Endothelial cell of hepatic sinusoid (primary cell): ENCODE results near the gene PEMT.

Experiments
- in situ Hi-C: cut with HindIII; loops from 2 replicates; pipeline ENCODE4 v1.10.0; 2017; ENCODE audit warnings: low sequenced_read_pairs

PEMT gene

DNA sequence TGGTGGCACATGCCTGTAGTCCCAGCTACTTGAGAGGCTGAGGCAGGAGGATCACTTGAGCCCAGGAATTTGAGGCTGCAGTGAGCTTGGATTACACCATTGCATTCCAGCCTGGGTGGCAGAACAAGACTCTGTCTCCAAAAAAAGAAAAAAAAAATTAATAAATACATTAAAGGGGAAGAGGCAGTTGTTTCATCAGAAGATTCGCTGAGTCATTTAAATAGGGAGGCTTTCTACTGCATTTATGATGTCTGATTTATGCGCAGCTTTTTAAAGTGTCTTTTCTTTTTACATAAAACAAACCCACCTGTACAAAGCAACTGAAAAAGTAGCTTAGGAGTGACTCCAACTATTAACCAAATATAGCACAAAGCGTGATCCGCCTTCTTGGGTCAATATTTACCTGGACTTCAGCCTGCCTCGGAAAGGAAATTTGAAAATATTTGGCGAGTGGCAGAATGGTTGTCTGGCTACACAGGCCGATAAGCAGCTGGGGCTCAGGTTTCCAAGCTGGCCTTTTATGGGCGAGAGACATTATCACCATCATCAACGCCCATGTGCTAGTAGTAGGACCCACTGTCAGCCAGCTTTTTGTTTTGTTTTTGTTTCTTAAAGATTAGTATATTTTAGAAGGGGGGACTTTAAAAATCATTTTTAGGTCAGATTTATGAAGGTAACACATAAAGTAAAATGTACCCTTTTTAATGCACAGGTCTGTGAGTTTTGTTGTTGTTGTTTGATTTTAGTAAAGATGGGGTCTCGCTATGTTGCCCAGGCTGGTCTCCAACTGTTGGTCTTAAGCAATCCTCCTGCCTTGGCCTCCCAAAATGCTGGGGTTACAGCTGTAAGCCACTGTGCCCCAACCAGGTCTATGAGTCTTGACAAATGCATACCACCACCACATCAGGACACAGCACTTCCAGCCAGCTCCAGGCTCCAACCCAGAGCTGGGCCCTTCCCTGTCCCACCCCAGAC, 52.8 kb downstream of the PEMT start:
- in situ Hi-C loops, result no loop called here

DNA sequence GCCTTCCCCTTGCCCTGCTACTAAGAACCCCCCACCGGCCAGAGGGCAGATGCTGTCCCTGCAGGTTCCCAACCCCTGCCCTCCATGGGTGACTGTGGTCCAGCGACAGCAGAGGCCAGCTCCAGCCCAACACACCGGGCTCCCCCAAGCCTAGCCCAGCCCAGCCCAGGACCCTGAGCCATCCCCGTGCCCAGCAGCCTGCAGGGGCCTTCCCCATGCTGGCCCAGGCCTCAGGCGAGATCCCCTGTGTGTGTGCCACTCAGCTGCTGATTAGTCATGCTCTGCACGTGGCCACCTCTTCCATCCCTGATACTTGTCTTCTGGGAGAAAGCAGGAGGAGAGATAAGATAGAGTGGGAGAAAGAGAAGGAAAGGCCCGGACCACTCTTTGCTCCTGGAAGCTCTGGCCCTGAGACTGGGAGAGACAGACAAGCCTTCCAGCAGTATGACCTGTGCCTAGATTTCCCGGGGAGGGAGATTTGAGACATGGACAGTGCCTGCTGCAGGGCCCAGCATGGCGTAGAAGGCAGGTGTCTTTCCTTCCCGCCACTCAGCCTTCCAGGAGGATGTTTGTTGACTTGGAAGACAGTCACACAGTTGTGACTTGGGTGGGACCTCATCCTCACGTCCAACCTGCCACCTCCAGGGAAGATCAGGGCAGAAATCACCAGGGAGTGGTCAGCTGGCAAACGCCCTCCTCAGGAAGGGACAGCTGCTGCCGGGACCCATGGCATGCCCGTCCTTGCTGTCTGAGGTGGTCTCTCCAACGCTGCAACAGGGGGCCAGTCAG, 54.0 kb downstream of the PEMT start:
- in situ Hi-C loops, result no loop called here

DNA sequence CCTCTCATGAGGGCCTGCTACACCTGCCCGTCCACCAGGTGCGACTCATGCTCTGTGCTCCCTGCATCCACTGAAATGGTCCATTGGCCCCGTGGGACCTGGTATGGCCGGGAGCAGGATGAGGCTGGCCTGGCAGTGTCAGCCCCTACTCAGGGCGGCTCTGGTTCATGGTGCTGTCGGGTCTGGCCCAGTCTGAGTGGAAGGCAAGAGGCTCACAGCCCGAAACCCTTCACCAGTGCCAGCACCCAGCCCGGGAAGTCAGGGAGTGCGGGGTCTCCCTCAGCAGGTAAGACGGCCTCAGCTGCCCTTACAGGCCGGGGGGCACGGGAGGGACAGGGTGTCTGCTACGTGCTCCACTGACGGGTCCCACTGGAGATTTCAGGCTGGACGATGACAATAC, 54.8 kb downstream of the PEMT start:
- in situ Hi-C loops, result no loop called here

DNA sequence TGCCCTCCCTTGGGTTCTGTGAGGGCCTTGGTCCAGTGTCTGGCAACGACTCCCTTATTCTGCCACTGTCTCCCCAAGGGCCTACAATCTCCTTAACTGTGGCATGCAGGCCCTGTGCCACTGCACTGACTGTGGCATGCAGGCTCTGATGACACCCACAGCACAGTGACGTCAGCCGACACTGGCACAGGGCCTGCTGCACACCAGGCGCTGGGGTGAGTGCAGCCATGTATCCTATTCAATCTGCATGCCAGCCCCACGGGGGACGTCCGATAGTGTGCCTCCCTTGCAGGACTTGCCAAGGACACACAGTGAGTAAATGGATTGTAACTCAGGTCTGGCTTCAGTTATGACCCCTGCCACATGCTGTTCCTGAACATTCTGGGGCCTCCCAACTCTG, 55.6 kb downstream of the PEMT start:
- in situ Hi-C loops, result no loop called here

DNA sequence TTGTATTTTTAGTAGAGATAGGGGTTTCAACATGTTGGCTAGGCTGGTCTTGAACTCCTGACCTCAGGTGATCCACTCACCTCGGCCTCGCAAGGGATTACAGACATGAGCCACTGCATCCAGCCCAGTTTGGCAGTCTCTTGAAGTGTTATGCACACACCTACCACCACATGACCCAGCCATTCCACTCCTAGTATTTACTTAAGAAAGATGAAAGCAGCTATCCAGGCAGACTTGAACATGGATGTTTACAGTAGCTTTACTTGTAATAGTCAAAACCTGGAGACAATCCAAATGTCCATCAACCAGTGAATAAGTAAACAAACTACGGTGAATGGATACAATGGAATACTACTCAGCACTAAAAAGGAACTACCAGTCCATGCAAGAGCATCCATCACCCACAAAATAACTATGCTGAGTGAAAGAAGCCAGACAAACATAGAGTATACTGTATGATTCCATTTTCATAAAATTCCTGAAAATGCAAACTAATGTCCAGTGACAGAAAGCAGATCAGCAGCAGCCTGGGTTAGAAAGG, 57.5 kb downstream of the PEMT start:
- in situ Hi-C loops, result no loop called here

DNA sequence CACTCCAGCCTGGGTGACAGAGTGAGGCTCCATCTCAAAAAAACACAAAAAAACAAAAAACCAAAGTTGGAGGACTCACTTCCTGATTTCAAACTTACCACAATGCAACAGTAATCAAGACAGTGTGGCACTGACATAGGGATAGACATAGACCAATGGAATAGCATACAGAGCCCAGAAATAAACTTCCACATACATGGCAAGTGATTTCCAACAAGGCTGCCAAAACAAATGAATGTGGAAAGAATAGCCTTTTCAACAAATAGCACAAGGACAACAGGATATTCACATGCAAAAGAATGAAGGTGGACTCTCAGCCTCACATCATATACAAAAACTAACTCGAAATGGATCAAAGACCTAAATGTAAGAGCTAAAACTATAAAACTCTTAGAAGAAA, 58.5 kb downstream of the PEMT start:
- in situ Hi-C loops, result no loop called here

DNA sequence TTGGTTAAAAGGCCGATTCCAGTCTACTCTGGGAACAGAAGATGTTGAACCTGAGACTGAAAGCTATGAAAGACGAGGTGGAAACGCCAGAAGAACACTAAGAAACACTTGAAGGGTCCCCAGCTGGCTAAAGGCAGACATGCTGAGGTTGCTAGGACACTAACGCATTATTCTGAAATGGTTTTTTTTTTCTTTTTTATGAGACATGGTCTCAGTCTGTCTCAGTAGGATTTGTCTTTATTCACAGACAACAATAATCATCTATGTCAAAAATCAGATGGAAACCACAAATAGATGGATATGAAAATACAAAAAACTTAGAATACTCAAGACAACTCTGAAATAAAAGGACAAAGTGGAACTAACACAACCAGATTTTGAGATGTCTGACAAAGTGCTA, 60.4 kb downstream of the PEMT start:
- in situ Hi-C loops, result no loop called here

DNA sequence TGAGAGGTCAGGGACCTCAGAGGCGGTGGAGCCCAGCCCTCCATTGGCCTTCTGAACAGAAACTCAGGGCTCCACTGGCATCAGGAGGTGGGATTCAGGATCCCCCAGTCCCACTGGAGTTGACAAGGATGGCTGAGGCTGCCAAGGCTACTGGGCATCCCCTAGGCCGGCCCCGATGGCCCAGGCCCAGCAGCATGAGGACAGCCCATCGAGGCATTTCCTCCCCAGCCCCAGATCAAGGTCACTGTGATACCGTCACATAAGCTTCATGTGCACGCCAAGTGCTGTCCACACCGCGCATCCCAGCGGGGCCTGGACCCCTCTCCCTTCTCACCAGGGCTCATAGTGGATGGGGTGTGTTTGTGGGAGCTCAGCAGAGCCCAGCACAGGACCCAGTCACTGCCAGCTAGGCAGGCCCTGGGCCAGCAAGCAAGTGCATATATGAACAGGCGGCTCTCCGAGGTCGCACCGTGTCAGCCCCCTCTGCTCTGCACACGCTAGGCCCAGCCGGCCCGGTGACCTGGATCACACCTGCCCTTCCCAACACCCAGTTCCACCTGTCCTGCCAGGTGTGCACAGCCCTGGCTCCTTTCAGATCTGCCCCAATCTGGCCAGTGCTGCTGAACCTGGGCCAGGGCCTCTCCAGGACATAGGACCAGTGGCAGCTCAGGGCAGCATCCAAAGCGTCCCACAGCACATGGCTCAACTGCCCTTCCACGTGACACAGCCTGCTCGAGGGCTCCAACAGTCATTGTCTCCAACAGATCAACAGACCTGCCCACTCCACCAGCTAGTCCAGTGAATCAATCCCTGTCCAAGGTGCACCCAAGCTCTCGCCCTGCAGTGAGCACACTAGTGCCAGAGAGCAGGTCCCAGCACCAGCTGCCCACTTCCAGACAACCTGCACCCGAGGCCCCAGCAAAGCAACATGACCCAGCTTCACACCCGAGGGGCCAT, 62.5 kb downstream of the PEMT start:
- in situ Hi-C loops, result loop anchor here (5.0 to 10.0 kb wide), 4 partner anchors 43 to 157 kb away; no protein-coding TSS in a partner anchor

DNA sequence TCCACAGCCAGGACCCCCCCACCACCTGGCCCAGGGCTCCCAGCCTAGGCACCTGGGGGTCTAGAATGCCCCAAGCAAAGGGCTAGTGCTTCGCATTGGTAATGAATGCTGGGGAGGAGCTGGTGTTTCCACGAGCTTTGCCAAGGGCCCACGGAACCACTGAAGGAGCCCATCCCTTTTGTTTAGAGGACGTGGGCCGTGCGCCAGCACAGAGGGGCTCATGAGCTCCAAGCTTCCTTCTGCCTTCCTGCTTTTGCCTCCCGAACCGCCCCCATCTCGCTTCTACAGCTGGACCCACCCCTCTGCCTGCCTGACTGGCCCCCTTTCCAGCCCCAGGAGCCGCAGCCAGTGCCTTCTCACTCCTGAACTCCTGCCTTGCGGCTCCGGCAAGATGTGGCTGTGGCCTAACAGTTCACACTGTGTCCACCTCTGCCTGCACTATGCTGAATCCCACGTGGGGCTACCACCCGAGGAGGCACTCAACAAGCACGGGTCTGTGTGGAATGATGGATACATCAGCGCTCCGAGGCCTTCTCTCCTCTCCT, 63.5 kb downstream of the PEMT start:
- in situ Hi-C loops, result loop anchor here (5.0 to 10.0 kb wide), 4 partner anchors 44 to 156 kb away; no protein-coding TSS in a partner anchor

DNA sequence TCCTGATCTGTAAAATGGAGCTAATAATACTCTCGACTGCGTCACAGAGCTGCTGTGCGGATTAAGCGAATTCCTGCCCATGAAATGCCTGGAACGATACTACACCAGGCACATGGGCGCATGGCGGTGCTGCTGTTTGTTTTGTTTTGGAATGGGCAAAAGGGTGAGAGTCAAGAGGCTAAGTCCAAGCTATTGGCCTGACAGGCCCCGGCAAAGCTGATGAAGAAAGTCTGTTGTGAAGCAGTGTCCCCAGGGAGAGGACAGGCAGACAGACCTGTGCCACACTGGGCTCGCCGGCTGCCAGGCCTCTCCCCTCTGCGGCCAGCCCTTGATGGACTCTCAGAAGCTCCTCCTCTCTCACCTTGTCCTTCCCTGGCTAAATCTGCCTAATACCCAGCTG, 64.0 kb downstream of the PEMT start:
- in situ Hi-C loops, result loop anchor here (5.0 to 10.0 kb wide), 4 partner anchors 45 to 155 kb away; no protein-coding TSS in a partner anchor

DNA sequence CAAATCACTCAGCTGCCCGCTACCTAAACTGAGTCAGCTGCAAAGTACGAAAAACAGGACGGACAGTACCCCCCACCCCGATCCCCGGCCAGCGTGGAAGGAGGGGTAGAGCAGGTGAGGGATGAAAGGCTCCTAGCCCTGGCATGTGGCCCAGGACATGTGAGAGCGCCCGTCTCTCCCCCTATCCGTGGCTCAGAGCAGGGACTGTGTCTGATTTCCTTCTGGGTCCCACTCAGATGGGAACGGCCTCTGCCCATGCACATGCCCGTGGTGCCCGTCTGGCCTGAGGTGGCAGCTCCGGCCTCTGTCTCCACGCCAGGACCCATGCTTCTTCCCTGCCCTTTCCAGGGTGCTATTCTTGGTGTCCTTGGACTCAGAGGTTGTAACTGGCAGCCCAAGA, 65.1 kb downstream of the PEMT start:
- in situ Hi-C loops, result loop anchor here (5.0 to 10.0 kb wide), 4 partner anchors 46 to 154 kb away; no protein-coding TSS in a partner anchor

DNA sequence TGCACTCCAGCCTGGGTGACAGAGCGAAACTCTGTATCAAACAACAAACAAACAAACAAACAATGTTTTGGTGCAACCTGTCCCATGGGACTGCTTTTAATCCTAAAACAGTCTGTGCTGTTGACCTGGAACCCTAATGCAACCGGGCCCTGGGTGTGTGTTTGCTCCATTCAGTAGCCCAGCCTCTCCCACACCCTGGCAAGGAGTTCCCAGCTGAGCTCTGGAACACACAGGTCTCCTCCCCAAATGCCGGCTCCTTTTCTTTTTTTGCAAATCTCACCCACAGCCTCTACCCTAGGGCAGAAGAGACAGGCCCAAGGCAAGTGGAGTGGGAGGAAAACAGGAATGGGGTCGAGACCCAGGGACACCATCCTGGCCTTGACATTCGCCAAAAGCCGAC, 65.6 kb downstream of the PEMT start:
- in situ Hi-C loops, result loop anchor here (5.0 to 10.0 kb wide), 4 partner anchors 46 to 154 kb away; no protein-coding TSS in a partner anchor

DNA sequence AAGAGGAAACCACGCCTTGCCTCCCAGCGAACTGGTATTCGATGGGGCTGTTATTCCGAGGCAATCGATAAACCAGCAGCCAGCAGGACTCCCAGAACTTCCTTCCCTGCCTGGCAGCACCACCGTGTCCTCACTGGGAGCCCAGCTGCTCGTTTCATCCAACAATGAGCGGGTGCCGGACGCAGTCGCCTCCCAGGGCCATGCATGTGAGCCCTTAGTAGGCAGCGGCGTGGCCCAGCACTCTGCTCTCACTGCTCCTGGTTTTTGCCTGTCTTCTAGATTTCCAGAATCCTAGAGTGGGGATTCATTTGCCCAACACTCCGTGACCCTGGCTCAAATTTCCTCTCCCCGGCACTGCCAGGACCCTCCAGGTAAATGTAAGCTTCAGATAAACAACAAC, 66.2 kb downstream of the PEMT start:
- in situ Hi-C loops, result loop anchor here (5.0 to 10.0 kb wide), 4 partner anchors 47 to 153 kb away; no protein-coding TSS in a partner anchor

DNA sequence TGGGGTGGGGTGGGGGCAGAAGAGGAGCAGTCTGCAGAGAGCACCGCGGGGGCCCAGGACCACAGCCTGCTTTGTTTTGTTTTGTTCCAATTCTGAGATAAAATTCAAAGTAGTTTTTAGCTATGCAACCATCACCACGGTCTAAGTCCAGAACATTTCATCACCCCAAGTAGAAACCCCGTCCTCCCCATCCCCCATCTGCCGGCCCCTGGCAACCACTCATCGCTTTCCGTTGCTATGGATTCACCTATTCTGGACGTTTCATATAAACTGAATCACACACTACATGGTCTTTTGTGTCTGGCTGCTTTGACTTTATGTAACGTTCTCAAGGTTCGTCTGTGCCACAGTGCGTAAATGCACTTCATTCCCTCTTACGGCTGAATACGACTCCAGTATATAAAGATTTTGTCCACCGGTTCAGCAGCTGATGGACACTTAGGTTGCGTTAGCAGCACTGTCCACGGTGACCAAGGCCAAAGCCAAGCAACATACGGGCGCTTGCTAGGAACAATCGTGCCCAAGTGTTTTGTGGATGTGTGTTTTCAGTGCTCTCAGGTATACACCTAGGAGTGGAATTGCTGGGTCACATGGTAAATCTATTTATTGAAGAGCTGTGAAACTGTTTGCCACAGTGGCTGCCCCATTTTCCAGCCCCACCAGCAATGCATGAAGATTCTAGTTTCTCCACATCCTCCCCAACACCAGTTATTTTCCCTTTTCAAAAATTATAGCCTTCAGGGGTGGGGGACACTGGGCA, 67.6 kb downstream of the PEMT start:
- in situ Hi-C loops, result loop anchor here (10.0 kb wide), 1 partner anchor 59 kb away; no protein-coding TSS in a partner anchor

DNA sequence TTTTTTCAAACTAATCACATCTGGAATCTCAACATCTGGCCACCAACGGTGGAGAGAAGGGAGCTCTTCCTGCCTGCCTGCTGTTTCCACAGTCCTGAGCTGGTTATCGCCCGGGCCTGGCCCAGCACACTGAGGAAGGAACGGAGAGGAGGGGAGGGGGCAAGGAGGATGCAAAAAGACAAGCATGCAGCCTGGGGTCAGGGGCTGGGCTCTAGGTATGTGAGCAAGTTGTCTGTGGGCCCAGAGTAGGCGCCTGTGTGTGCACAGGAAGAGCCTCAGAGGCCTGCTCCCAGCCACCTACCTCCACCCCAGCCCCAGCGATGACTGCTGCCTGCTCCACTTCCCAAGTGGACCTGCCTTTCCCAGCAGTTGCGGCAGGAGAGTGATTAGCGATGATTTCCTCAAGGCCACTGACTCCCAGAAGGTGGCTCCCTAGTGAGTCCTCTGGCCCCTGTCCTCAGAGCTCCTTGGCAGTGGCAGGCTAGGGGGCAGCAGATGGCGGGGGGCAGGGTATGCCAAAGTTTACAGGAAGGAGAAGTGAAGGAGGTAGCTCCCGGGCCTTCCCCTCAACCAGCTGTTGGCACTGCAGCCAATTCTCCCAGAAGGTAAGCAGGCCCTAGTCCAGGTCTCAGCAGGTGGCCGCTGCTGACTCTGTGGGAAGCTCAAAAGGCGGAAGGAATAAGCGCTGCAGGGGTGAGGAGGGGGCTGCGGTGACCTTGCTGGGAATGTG, 68.3 kb downstream of the PEMT start:
- in situ Hi-C loops, result loop anchor here (10.0 kb wide), 1 partner anchor 58 kb away; no protein-coding TSS in a partner anchor

DNA sequence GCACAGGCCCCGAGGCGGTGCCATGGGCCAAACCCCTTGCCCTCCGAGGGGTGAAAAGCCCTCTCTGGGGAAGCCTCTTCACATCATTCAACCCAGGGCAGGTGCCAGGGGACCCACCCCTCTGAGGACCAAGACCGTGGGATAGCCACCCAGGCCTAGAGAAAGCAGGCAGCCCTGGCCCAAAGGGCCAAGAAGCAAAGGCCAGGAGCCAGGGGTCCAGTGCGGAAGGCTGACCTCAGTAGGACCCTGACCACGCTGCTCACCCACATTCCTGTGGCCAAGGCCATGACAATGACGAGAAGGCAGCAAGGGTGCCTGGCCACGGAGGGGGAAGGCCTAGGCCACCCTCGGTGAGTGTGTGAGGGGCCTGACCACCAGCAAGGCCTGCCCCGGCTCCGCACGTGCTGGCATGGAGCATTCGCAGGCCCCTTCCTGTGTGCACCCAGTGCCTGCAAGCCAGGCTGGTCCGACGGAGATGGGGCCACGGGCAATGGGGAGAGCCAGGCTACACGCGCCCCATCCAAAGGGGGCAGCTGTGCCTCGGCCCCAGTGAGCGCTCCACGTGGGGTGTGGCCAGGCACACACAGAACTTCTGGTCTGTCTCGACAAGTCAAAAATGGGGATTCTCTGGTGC, 70.8 kb downstream of the PEMT start:
- in situ Hi-C loops, result loop anchor here (10.0 kb wide), 1 partner anchor 56 kb away; no protein-coding TSS in a partner anchor

DNA sequence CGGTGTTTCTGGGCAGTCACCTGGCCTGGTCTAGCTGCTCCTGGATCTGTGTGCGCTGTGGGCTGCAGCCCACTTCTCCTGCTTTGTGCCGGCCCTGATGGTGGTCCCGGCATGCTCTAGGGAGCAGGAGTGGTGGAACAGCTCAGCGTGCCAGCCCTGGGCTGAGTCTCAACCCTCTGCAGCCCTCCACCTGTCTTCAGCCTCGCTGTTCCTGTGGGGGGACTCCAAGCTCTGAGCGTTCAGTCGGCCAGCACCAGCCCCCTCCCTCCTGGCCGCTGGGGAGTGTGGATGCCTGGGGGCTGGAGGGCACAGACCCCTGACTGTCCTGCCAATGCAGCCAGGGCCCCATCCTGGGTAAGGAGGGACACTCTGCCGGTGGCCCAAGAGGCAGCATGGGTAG, 71.6 kb downstream of the PEMT start:
- in situ Hi-C loops, result loop anchor here (10.0 kb wide), 1 partner anchor 55 kb away; no protein-coding TSS in a partner anchor

DNA sequence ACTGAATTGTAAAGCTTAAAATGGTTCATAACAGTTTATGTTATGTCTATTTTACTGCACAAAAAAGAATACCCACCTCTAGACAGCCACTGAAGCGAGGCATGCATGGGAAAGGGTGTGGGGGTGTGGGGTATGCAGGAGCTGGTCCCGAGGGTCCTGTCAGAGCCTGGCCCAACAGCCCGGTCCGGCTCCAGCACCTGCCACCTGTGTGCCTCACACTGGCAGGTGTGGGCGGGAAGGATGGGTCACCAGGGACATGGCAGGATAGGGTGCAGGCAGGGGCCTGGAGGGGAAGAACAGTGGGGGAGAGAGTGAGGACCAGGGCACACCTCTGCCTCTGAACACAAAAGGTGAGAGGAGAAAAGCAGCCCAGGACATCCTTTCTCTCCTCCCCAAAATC, 72.6 kb downstream of the PEMT start:
- in situ Hi-C loops, result no loop called here
